Natural killer cell treated with Interleukin-12 subunit alpha and Interleukin-12 subunit beta and Interleukin-15 and Interleukin-18, amount 100 ng/mL, for 72 hours (primary cell): ENCODE data around the gene SLC36A4. TPM values are rescaled to one million over a fixed set of nuclear protein-coding genes. Genes with fewer than 3 reads are reported as not detected.

Source experiments
- ATAC-seq, 2 donors: fragments of 150-1000 bp; cut with Tn5 transposase in 1 of 2; sonication (Bioruptor Pico), chemical (Tn5 transposase) in 1 of 2; 2 replicates each; pipeline ENCODE4 v1.10.0; 2021
- DNase-seq: peaks from one replicate; pipeline ENCODE4 v3.0.0; 2022; ENCODE audit warnings: low spot score
- H3K27ac Mint-ChIP-seq, 2 donors: 1 replicate in 1 of 2; 2 replicates in 1 of 2; pipeline ENCODE4 v1.8.0; 2022; ENCODE audit warnings: mixed read lengths in 2 of 2, mild to moderate bottlenecking in 1 of 2, moderate library complexity in 1 of 2
- H3K27me3 Mint-ChIP-seq, 2 donors: 1 replicate in 1 of 2; 2 replicates in 1 of 2; pipeline ENCODE4 v1.8.0; 2022; ENCODE audit warnings: mixed read lengths in 2 of 2
- H3K36me3 Mint-ChIP-seq: one replicate; pipeline ENCODE4 v1.8.0; 2022; ENCODE audit warnings: mixed read lengths
- H3K4me1 Mint-ChIP-seq, 2 donors: 1 replicate in 1 of 2; 2 replicates in 1 of 2; pipeline ENCODE4 v1.8.0; 2022; ENCODE audit warnings: low read depth in 2 of 2, mixed read lengths in 2 of 2, mild to moderate bottlenecking in 1 of 2
- H3K4me3 Mint-ChIP-seq: one replicate; pipeline ENCODE4 v1.8.0; 2022; ENCODE audit warnings: mixed read lengths
- H3K9me3 Mint-ChIP-seq: 2 replicates; pipeline ENCODE4 v1.8.0; 2022; ENCODE audit warnings: mixed read lengths
- total RNA-seq, 2 donors: library from RNA; stranded (reverse); gene quantifications; one replicate each; pipeline ENCODE4 v1.2.3, GENCODE V29; 2022

SLC36A4 gene
- total RNA-seq, 2 donors from 2014 or later = 13.6 to 17.2 TPM

GRCh38 chr11:93169950-93170561, 27.7 kb downstream of the SLC36A4 start:
- Mint-ChIP-seq H3K4me3 (no peak overlapping the region), H3K36me3 (no peaks in the 10 kb centered on the region), H3K4me1 (no peaks in the 10 kb centered on the region), H3K27ac (no peak overlapping the region), H3K9me3 (no peaks in the 10 kb centered on the region), H3K27me3 (no peaks in the 10 kb centered on the region)
- no peak for DNase-seq
- no peak for ATAC-seq

- H3K4me1 Mint-ChIP-seq = no peaks in the 10 kb centered on the region
- no peaks in the 10 kb centered on the region for H3K9me3 Mint-ChIP-seq
- no peak overlapping the region for H3K27ac Mint-ChIP-seq
- no peak overlapping the region for H3K4me3 Mint-ChIP-seq
- peaks cover 7% of the 10 kb centered on the region for H3K36me3 Mint-ChIP-seq
- DNase-seq (no peak), ATAC-seq (no peak)
- no peaks in the 10 kb centered on the region for H3K27me3 Mint-ChIP-seq
Measured at GRCh38 chr11:93169143-93169542, 28.6 kb downstream of the SLC36A4 start.

DNA sequence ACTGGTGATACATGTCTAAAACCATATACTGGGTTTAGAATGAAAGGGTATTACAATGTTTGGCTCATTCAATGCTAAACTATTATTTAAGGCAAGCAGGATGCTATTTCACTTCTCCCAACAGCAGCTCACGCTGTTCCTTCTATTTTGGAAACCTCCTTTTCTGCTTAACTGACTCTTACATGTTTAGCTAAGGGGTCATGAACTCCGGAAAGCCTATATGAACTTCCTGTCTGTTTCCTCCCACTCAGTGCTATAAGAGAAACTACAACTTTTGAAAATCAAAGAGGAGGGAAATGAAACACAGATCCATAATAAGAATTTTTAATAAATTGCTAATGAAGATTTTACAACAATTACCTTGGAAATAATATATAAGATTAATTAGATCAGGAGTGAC, 30.9 kb downstream of the SLC36A4 start:
- Mint-ChIP-seq H3K36me3 (peaks cover 14% of the 10 kb centered on the region), H3K27me3 (no peaks in the 10 kb centered on the region), H3K27ac (no peak overlapping the region), H3K4me1 (peaks cover 0 to 3% of the 10 kb centered on the region in 2 donors), H3K9me3 (no peaks in the 10 kb centered on the region), H3K4me3 (no peak overlapping the region)
- ATAC-seq (no peak), DNase-seq (no peak)

DNA sequence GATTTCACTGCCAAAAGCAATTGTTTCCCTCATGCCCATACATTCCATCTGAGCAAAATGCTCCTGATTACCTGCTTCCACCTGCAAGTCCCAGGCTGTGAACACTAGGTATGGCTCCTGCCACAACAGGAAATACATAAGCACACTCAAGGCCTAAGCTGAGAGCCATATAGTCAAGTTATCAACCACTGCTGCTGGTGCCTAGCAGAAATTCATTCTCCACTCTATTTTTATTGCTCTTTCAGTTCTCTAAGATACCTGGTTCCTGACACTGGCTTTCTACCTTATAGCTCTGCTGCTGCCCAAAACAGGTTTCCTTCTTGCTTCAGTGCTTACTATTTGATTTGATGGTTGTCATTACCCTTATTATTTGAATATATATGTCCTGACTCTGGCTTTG, 31.6 kb downstream of the SLC36A4 start:
- Mint-ChIP-seq H3K9me3 (no peaks in the 10 kb centered on the region), H3K27ac (no peak overlapping the region), H3K4me3 (no peak overlapping the region), H3K27me3 (no peaks in the 10 kb centered on the region), H3K4me1 (peaks cover 0 to 3% of the 10 kb centered on the region in 2 donors), H3K36me3 (peaks cover 14% of the 10 kb centered on the region)
- ATAC-seq (no peak), DNase-seq (no peak)

DNA sequence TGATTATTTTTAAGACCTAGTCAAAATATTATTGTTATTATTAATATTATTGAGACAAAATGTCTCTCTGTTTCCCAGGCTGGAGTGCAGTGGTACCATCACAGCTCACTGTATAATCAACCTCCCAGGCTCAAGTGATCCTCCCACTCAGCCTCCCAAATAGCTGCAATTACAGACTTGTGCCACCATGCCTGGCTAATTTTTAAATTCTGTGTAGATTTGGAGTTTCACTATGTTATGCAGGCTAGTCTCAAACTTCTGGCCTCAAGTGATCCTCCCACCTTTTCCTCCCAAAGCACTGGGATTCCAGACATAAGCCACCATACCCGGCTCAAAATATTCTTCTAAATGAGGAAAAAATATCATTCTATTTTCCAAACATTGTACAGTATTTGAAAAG, 37.0 kb downstream of the SLC36A4 start:
- Mint-ChIP-seq H3K27me3 (no peaks in the 10 kb centered on the region), H3K27ac (no peak overlapping the region), H3K4me1 (peaks cover 0 to 3% of the 10 kb centered on the region in 2 donors), H3K4me3 (no peak overlapping the region), H3K9me3 (peaks cover 3% of the 10 kb centered on the region), H3K36me3 (peaks cover 24% of the 10 kb centered on the region)
- DNase-seq (no peak), ATAC-seq (no peak)

GRCh38 chr11:93160156-93160555, 37.6 kb downstream of the SLC36A4 start:
- H3K4me1 Mint-ChIP-seq = peaks cover 0 to 3% of the 10 kb centered on the region in 2 donors
- no peak overlapping the region for H3K4me3 Mint-ChIP-seq

DNA sequence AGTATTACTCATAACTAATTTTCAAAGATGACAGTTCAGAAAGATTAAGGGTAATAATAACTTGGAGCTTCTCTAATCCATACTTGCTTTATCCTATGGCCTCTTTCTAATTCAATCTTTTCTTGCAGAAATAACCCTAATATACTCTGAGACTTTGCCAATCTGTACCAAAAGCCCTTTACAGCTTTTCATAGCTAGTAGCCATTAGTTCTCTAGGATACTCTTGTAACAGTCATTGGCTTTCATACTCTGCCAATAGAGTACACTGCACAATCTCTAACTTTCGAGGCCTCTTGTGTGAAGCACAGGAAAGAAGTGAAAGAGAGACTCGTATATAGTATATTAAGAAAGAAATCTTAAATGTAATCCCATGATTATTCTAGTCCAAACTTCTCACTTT, 38.1 kb downstream of the SLC36A4 start:
- DNase-seq (no peak), ATAC-seq (no peak)
- H3K27me3 Mint-ChIP-seq = no peaks in the 10 kb centered on the region
- peaks cover 0 to 3% of the 10 kb centered on the region in 2 donors for H3K4me1 Mint-ChIP-seq
- H3K9me3 Mint-ChIP-seq = peaks cover 3% of the 10 kb centered on the region
- no peak overlapping the region for H3K27ac Mint-ChIP-seq
- peaks cover 22% of the 10 kb centered on the region for H3K36me3 Mint-ChIP-seq
- H3K4me3 Mint-ChIP-seq = no peak overlapping the region

More at GRCh38 chr11:93160156-93160555, 37.6 kb downstream of the SLC36A4 start:
- H3K27me3 Mint-ChIP-seq = no peaks in the 10 kb centered on the region
- no peak overlapping the region for H3K27ac Mint-ChIP-seq
- peaks cover 3% of the 10 kb centered on the region for H3K9me3 Mint-ChIP-seq
- ATAC-seq (no peak), DNase-seq (no peak)
- peaks cover 24% of the 10 kb centered on the region for H3K36me3 Mint-ChIP-seq

- Mint-ChIP-seq H3K27ac (no peak overlapping the region), H3K4me3 (no peak overlapping the region), H3K27me3 (no peaks in the 10 kb centered on the region), H3K36me3 (peaks cover 10% of the 10 kb centered on the region), H3K4me1 (no peaks in the 10 kb centered on the region), H3K9me3 (peaks cover 3% of the 10 kb centered on the region)
- DNase-seq (no peak), ATAC-seq (no peak)
Measured at GRCh38 chr11:93155738-93156137, 42.1 kb downstream of the SLC36A4 start.

- peaks cover 0 to 5% of the 10 kb centered on the region in 2 donors for H3K4me1 Mint-ChIP-seq
- no peaks in the 10 kb centered on the region for H3K27me3 Mint-ChIP-seq
- H3K36me3 Mint-ChIP-seq = no peaks in the 10 kb centered on the region
- H3K9me3 Mint-ChIP-seq = no peaks in the 10 kb centered on the region
- no peak overlapping the region for H3K4me3 Mint-ChIP-seq
- H3K27ac Mint-ChIP-seq = no peak overlapping the region
- DNase-seq (no peak), ATAC-seq (no peak)
Measured at GRCh38 chr11:93145390-93145915, 52.3 kb downstream of the SLC36A4 start.

DNA sequence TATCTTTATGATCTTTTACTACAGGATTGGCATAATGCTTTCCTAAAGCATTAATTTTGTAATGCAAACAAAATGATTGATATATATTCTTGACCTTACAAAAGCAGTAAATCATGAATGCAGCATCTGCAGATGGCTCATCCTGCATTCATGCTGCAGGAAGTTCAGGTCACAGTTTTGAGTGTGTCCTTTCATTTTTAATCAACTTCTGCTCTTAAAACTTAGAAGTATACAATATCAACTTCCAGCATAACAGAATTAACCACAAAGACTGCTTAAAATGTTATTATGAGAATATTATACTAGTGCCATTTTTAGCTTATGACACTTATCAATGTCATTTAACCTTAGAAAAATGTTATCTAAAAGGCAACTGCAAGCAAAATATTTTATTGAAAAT, 54.0 kb downstream of the SLC36A4 start:
- no peaks in the 10 kb centered on the region for H3K27me3 Mint-ChIP-seq
- H3K4me3 Mint-ChIP-seq = no peak overlapping the region
- no peak overlapping the region for H3K27ac Mint-ChIP-seq
- ATAC-seq (no peak), DNase-seq (no peak)
- no peaks in the 10 kb centered on the region for H3K9me3 Mint-ChIP-seq
- H3K4me1 Mint-ChIP-seq = peaks cover 0 to 5% of the 10 kb centered on the region in 2 donors
- H3K36me3 Mint-ChIP-seq = no peaks in the 10 kb centered on the region

DNA sequence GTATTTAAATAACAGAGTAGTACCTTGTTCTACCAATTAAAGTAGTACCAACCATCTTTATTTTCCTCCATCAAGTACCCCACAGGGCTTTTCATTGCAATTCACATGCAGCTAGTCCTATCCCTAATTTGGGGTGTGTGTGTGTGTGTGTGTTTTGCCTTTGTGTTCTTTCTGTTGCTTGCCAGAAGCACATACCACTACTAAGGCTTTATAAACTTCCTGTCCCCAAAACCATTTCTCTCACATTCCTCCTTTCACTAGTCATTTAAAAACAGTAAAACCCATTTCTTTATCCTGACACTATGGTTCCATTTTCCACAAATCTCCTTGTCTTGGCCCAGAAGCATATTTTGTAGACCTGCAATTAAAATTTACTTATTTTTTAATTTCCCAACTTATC, 54.6 kb downstream of the SLC36A4 start:
- ATAC-seq = no peak
- H3K9me3 Mint-ChIP-seq = no peaks in the 10 kb centered on the region
- peaks cover 0 to 5% of the 10 kb centered on the region in 2 donors for H3K4me1 Mint-ChIP-seq
- H3K36me3 Mint-ChIP-seq = no peaks in the 10 kb centered on the region
- DNase-seq = no peak
- no peaks in the 10 kb centered on the region for H3K27me3 Mint-ChIP-seq
- H3K4me3 Mint-ChIP-seq = no peak overlapping the region
- H3K27ac Mint-ChIP-seq = no peak overlapping the region

- no peak for ATAC-seq
- no peak for DNase-seq
- no peaks in the 10 kb centered on the region for H3K36me3 Mint-ChIP-seq
- no peak overlapping the region for H3K27ac Mint-ChIP-seq
- peaks cover under 1% of the 10 kb centered on the region for H3K9me3 Mint-ChIP-seq
- no peak overlapping the region for H3K4me3 Mint-ChIP-seq
- H3K4me1 Mint-ChIP-seq = no peaks in the 10 kb centered on the region
- no peaks in the 10 kb centered on the region for H3K27me3 Mint-ChIP-seq
Measured at GRCh38 chr11:93133488-93134109, 64.2 kb downstream of the SLC36A4 start.

DNA sequence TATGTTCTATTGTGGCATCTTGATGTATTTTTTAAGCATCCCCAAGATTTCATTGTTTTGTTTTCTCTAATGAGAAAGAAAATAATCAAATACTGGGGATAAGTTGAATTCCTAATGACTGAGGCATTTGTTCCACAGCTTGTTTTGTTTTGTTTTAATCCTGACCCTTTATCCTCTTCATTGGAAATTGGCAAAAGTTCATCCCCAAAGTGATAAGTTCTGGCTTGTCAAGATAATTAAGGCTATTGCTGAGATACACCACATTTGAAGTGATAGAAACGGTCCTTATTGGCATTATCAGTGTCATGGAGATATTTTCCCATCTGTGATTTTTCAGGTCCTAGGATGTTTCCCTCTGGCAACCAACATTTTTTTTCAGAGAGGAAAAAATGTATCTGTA, 65.0 kb downstream of the SLC36A4 start:
- Mint-ChIP-seq H3K36me3 (no peaks in the 10 kb centered on the region), H3K27ac (no peak overlapping the region), H3K9me3 (peaks cover 4% of the 10 kb centered on the region), H3K4me1 (no peaks in the 10 kb centered on the region), H3K4me3 (no peak overlapping the region), H3K27me3 (peaks cover 0 to 3% of the 10 kb centered on the region in 2 donors)
- DNase-seq = no peak
- no peak for ATAC-seq

GRCh38 chr11:93131709-93132108, 66.1 kb downstream of the SLC36A4 start:
- Mint-ChIP-seq H3K9me3 (peaks cover 4% of the 10 kb centered on the region), H3K4me3 (no peak overlapping the region), H3K27ac (no peak overlapping the region), H3K36me3 (peaks cover under 1% of the 10 kb centered on the region), H3K4me1 (no peaks in the 10 kb centered on the region), H3K27me3 (peaks cover 1 to 3% of the 10 kb centered on the region in 2 donors)
- ATAC-seq (no peak), DNase-seq (no peak)
